ENCODE measurements around the gene CYTH3.
"Not testable (repeated sequence)": the region's sequence is repeated elsewhere in the genome, so short reads cannot be mapped to it uniquely, and the experiment has no call there.

CYTH3 gene

DNA sequence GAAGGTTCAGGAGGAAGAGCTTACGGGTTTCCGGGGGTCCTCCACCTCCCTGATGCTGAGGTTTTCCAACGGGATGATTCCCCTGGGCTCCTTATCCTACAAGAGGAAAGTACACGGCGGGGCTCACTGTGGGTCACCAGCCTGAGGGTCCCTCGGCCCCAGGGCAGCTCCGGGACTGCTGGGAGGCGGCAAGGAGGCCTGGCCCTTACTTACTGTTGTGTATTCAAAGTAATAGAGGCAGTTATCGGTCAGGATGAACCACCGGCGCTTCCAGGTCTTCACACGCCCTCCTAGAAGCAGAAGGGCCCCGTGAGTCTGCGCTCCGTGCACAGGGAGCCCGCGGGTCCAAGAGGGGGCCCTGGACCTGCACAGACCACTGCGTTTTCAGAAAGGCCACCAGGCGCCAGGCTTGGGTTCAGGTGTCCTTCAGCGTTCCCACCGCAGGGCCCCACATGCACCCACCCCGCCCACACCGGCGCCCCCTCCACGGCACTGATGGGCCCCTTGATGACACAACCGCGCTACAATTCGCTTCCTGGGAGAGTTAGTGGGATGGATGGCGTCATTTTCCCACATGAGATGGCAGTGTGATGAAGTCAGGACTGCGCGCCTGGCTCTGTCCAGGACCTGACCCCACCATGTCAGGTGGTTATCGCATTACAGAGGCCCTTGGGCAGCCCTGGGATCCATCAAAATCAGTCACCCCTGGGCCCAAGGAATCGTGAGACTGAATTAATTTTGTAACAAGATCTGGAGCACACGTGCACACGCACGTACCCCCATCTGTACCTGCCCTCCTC lies 106.7 kb downstream of the CYTH3 start:
- DNase-seq (ENCODE audit: low read depth): no peak

DNA sequence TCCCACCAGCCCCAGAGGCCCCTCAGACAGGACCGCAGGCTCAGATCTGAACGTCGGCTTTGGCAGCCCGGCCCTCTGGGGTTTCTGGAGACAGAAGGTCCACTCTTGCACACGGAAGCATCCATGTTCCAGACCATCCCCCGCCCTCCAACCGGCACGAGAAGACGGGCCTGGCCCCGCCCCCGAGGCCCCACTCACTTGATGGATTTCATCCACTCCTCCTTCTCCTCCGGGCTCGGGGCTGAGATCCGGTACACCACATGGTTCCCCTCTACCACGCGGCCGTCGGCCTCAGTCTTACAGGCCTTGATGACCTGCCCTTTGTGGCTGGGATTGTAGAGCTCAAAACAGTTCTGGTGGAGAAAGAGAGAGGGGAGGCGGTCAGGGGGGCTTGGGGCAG lies 107.3 kb downstream of the CYTH3 start:
- DNase-seq (ENCODE audit: low read depth): no peak

DNA sequence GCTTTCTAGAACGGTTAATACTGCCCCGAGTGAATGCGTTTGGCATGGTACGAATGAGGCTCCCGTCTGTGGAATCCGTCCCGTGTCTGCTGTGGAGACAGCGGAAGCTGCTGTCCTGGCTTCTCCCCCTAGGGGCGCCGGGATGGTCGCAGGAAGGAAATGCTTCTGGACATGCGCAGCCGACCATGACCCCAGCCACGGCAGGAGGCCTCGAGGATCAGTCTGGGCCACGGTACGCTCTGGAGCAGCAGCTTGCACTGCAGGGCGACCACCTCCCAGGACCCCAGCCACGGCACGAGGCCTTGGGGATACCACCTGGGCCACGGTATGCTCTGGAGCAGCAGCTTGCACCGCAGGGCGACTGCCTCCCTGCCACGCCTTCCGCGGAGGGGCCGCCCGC lies 107.9 kb downstream of the CYTH3 start:
- no peak for DNase-seq (ENCODE audit: low read depth)

DNA sequence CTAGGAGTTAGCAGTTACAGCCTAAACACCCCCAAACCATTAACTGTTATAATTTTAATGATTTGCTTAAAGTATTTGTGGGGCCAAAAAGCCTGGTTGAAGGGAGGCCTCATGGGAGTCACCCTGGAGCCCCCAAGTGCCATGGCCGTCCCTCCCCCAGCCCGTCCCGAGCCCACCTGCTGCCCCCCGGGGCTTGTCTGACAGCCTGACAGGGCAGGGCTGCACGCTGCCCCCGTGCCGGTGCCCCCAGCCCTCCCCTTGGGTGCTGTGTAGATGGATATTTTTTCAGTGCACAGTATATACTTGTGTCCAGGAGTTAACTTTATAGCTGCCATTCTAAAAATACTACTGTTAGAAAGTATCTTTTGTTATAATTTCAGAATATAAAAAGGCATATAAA lies 108.4 kb downstream of the CYTH3 start:
- DNase-seq (ENCODE audit: low read depth): no peak

DNA sequence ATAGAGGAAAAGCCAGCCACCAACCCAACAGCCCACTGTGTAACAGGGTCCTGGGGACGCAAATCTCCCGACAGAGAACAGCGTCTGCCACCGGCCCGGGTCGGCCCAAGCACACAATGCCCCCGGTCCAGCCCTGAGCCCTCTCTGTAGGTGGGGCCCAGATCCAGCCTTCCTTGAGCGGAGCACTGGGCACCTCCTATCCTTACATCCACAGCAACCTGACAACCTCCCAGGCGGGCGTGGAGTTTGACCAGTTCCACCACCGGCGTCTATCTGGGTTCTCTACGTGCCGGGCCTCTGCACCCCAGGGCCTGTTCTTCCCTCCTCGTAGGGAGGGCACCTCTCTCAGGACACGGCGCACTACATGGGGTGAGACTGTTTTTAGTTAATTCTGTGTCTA lies 109.0 kb downstream of the CYTH3 start:
- no peak for DNase-seq (ENCODE audit: low read depth)

DNA sequence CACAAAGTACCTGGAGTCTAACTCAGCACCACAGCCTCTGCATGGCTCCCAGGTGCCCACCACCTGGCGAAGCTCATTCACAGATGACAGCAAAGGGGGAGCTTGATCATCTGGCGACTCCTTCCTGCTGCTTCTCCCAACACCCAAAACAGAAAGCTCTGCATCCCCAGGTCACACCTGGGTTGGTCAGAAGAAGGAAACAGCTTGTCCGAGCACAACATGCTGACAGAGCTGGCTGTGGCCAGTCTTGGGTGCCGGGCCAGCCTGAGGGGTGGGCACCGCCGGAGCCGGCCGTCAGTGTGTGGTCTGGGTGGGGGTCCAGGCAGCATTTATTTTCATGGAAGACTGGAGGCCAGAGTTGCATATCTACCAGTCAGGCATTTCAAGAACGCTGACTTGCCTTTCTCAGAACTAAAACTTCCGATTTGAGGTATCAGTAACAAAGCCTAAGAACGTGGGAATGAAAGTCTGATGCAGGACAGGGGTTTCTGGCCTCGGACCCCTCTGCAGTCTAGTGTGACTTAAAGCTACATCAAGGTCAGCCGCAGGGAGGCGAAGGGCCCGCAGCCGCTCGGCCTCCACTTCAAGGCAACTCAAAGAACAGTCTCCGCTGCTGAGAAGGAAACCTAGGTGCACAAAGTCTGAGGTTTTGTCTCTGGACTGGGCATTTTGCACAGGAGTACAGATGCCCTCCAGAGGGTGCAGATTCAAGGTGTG lies 109.6 kb downstream of the CYTH3 start:
- DNase-seq (ENCODE audit: low read depth): no peak

DNA sequence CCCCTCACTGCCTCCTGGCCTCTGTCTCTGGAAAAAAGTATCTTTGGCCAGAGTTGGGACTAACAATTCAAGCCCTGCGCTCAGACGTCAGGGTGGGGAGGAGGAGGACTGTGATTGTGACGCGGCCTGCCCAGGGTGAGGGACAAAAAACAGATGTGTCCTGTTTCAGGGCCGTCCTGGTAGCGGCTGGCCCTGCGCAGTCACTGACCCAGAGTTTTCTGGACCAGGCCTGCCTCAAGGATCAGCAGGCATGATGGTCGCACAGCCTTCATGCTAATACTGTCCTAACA lies 110.1 kb downstream of the CYTH3 start:
- DNase-seq (ENCODE audit: low read depth): no peak

DNA sequence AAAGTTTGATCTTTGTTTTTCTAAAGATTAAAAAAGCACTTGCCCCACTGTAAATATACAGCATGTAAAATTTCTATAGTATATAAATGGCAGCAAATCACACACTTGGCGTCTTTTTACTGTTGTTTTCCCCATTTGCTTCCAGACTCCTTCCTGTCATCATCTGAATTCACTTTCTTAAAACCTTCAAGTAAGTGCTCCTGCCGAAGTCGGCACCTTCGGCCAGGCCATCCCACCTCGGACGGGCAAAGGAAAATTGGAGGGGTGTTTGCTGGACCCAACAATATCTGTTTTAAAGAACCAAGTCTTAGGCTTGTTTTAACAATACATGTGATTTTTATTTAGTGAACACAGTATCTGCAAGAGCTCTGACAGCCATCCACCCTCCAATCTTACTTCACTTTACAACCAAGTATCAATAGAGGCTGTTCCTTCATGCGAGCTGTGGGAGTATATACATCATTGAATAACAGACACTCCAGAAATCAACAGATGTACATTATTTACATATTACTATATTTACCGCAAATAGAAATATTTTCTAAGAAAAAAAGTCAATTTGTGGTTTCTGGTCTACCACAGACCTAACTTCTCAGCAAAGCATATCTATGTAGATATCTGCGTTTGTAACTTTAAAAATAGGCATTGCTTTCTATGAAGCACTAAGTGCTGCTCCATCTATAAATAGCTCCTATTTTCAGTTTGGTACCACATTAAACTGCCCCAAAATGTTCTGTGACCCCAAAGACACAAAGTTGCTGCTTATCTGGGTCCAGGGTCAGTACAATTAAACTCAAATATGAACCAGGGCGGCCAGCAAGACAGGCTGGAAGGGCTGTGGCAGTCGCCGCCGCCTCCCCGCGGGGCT lies 110.7 kb downstream of the CYTH3 start:
- DNase-seq (ENCODE audit: low read depth): no peak

DNA sequence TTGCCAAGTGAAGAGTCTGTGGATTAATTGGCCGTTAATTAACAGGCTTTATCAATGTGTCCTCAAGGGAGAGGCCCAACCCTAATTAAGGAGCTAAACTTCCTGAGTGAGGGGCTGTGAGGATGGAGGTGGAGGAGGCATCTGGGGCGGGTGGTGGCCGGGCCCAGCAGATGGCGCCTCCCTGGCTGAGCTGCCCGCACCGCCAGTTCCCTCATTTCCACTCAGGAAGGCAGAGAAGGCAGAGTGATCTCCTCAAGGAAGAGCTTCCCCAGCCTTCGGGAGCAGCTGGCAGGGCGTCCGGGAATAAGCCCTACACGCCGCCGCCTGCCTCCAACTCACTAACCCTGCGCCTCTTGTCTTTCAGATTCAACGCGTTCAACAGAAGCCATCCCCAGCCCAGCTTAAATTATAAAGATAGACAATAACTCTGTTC lies 112.2 kb downstream of the CYTH3 start:
- DNase-seq (ENCODE audit: low read depth): no peak

DNA sequence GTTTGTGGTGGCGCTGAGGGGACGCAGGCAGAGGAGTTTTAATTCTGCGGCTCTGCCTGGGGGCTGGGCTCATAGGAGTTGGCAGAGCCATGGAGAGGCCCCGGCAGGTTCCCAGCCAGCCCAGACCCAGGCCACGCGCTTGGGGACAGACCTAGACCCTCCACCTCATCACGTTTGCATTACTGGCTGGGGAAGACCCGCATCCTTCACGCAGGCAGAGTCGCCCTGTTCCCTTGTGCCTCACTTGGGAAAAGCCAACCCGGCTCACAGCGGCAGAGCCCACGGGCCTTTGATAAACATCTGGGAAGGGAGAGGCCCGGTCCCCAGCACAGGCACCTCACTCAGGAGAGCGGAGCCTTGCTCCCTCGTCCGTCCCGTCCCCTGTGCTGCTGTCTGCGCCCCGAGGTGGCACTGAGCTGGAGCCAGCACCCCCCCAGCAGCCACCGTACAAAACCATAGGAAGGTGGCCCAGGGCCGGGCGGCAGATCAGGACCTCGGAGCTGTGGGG lies 112.8 kb downstream of the CYTH3 start:
- DNase-seq (ENCODE audit: low read depth): no peak

DNA sequence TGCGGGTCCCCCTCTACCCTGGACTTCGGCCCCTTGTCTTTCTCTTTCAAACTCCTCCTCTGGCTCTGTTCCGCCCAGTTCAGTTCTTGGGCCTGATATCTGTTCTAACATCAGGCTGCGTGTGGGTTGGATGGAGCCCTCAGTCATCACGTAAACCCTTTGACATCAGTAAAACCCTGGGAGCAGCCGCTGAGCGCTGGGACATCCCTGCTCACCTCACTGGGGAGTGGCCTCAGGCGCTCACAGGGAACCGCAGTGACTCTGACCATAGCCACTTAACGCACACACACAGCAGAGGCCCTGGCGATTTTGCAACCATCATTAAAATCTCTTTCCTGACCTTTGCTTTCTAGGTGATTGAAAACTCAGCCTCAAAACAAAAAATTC lies 113.3 kb downstream of the CYTH3 start:
- DNase-seq (ENCODE audit: low read depth): no peak

DNA sequence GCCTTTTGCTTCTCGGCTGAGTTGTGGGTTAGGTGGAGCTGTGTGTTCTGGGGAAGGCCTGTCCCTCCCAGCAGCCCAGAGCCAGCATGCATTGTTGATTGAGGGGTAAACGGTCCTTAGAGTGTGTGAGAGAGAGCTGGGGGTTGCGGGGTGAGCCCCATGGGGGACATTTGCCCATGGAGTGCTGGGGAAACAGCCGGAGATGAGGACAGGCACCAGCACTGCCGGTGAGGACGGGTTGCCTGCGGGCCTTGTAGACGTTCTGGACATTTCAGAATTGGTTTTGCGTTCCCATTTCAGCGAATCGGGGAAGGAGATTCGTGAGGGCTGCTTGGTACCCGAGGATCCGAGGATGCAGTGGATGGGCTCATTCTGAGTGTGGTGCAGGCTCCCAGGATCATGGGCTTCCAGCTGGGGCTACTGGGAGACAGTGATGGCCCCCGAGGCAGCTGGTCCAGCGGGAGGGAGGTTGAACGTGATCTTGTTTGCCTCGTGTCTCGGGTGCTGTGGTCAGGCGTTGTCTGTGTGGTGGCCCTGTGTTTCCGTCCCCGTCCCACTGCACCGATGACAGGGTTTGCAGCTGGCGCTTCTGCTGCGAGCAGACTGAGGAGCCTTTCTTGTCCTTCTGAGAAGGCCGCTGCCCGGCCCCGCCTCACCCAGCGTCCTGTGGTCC lies 113.9 kb downstream of the CYTH3 start:
- no peak for DNase-seq (ENCODE audit: low read depth)

DNA sequence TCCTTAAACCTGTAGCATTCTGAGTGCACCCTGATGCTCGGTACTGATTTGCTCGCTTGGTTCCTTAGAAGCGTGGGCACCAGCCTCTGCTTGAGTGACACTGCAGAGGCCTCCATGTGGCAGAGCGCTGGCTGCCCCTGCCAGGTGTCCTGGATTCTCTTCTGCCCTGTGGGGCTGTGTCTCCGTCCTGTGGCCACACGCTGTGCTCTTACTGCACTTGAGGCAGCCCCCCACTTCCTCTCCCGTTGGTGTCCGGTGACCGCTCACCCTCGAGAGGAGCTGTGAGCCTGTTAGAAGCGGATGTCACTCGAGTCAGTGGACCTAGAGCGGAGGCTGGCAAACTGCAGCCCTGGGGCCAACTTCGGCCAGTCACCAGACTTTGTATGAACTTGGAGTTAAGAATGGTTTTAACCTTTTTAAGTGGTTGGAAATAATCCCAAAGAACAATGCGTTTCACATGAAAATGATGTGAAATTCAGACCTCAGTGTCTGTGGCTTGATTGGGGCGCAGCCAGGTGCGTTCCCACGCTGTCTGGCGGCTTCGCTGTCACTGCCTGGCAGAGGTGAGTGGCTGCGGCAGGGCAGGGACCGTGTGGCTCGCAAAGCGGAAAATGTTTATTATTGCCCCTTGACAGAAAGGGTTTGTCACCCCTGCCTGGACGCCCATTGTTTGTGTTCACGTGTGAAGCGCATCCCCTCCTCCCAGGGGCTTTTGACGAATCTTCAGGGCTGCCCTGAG lies 114.6 kb downstream of the CYTH3 start:
- DNase-seq (ENCODE audit: low read depth): no peak

DNA sequence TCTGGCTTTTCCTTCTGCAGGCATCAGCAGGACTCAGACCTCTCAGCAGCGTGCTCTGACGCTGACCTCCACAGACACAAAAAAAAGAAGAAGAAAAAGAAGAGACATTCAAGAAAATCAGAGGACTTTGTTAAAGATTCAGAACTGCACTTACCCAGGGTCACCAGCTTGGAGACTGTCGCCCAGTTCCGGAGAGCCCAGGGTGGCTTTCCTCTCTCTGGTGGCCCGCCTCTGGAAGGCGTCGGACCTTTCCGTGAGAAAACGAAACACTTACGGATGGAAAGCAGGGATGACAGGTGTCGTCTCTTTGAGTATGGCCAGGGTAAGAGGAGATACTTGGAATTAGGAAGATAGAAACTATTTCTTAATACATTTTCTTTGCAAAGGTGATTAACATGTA lies 115.7 kb downstream of the CYTH3 start:
- DNase-seq (ENCODE audit: low read depth): no peak

DNA sequence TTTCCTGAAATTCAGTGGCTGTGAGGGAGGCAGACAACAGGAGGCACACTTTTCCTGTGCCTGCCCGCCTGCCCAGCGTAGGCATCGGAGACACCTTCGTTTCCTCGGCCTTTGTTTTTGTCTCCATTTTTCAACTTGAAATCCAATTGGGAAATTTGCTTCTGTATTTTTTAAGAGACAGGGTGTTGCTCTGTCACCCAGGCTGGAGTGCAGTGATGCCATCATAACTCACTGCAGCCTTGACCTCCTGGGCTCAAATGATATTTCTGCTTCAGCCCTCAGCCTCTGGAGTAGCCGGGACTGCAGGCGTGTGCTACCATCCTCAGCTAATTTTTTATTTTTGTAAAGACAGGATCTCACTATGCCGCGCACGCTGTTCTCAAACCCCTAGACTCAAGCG lies 116.8 kb downstream of the CYTH3 start:
- no peak for DNase-seq (ENCODE audit: low read depth)

DNA sequence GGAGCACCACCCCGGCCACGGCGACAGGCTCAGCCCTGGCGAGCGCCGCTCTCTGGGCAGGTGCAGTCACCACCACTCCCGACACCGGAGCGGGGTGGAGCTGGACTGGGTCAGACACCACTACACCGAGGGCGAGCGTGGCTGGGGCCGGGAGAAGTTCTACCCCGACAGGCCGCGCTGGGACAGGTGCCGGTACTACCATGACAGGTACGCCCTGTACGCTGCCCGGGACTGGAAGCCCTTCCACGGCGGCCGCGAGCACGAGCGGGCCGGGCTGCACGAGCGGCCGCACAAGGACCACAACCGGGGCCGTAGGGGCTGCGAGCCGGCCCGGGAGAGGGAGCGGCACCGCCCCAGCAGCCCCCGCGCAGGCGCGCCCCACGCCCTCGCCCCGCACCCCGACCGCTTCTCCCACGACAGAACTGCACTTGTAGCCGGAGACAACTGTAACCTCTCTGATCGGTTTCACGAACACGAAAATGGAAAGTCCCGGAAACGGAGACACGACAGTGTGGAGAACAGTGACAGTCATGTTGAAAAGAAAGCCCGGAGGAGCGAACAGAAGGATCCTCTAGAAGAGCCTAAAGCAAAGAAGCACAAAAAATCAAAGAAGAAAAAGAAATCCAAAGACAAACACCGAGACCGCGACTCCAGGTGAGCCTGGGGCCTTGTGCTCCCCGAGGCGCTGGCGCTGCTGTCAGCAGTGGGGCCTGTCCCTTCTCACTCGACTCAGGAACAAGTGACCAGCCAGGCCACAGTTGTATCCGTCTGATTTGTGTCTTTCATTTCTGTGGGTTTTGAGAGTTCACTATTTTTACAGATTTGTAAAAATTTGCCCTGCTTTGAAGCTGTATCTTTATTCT lies 117.7 kb downstream of the CYTH3 start:
- no peak for DNase-seq (ENCODE audit: low read depth)

DNA sequence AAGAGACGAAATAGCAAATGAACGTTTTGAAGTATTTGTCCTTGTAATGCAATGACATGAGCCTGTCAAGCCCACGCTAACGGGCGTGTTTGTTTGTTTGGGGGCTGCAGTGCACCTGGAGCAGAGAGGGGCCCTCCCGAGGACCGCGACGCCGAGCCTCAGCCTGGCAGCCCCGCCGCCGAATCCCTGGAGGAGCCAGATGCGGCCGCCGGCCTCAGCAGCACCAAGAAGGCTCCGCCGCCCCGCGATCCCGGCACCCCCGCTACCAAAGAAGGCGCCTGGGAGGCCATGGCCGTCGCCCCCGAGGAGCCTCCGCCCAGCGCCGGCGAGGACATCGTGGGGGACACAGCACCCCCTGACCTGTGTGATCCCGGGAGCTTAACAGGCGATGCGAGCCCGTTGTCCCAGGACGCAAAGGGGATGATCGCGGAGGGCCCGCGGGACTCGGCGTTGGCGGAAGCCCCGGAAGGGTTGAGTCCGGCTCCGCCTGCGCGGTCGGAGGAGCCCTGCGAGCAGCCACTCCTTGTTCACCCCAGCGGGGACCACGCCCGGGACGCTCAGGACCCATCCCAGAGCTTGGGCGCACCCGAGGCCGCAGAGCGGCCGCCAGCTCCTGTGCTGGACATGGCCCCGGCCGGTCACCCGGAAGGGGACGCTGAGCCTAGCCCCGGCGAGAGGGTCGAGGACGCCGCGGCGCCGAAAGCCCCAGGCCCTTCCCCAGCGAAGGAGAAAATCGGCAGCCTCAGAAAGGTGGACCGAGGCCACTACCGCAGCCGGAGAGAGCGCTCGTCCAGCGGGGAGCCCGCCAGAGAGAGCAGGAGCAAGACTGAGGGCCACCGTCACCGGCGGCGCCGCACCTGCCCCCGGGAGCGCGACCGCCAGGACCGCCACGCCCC lies 118.5 kb downstream of the CYTH3 start:
- no peak for DNase-seq (ENCODE audit: low read depth)

DNA sequence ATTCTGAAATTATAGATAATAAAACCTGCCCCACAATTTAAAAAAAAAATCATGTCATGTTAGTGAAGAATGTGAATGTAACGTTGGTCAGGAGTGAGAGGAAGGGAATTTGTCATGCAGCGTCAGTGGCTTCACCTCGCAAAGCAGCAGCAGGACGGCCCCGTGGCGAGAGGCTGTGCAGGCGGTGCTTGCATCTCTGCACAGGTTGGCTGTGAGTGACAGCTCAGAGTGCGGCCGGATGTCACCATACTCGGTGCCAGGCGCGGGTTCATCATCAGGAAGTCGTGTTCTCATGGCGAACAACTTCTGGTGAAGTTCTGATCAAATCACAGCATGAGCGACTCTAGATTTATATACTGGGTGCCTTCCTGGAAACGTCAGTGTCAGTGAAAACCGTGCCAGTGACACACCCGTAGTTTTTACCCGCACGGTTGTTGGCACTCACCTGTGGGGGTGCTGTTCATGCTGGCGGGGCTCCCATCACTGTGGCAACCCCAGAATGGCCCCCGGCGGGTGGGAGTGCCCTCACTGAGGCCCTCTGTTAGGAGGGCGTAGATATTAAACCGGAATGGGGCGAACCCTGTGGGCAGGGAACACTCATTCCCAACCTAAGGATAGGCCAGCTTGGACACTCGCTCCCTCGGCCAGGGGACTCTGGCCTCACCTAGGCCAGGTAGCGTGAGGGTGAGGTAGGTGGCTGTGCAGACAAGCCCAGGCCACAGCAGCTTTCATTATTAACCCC lies 120.3 kb downstream of the CYTH3 start:
- no peak for DNase-seq (ENCODE audit: low read depth)

DNA sequence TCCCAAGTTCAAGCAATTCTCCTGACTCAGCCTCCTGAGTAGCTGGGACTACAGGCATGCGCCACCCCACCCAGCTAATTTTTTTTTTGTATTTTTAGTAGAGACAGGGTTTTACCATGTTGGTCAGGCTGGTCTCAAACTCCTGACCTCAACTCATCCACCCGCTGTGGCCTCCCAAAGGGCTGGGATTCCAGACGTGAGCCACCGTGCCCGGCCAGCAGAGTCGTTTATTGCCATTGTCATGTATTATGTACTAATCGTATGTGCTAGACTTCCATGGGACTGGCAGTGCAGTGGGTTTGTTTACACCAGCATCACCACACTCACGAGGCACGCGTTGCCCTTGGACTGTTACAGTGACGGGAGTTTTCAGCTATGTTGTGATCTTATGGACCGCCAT lies 120.9 kb downstream of the CYTH3 start:
- not testable (repeated sequence) for DNase-seq (ENCODE audit: low read depth)
